H1 (cell line): Measurements from ENCODE around the gene CDH9. TPM values are rescaled to one million over a fixed set of nuclear protein-coding genes. Genes with fewer than 3 reads are reported as not detected.

Source experiments
- CTCF ChIA-PET: fragments of 300-600 bp; sonication (Branson Sonifier 250); formaldehyde crosslinking; loops from one replicate; lab custom pipeline; 2021; ENCODE audit not compliant: partially characterized antibody; lab: Charles Lee
- POLR2A ChIA-PET: fragments of 300-600 bp; sonication (Branson Sonifier 250); formaldehyde crosslinking; loops from one replicate; lab custom pipeline; 2021; ENCODE audit warnings: inconsistent platforms; ENCODE audit not compliant: partially characterized antibody; lab: Charles Lee
- DNase-seq, 2 experiments: peaks; one replicate each; pipeline versions ENCODE4 v3.0.0 to v3.0.0-alpha.2; 2010 to 2022; ENCODE audit warnings: low spot score in 2 of 2, low read depth in 1 of 2, mixed read lengths in 1 of 2
- FAIRE-seq: peaks from 2 replicates; lab custom pipeline; 2011; peaks lifted over from hg19 to GRCh38; lab: Jason Lieb, UNC
- H2AFZ ChIP-seq: 2 replicates; pipeline ENCODE4 v1.8.1; 2012; ENCODE audit warnings: low read length, inconsistent platforms
- H2AK5ac ChIP-seq: 2 replicates; pipeline ENCODE4 v1.6.1; 2013; ENCODE audit warnings: low read depth, low read length
- H2BK120ac ChIP-seq: replicated peaks from 2 replicates; pipeline ENCODE3; 2013; ENCODE audit warnings: low read depth, low read length, inconsistent platforms
- H2BK12ac ChIP-seq: 2 replicates; pipeline ENCODE4 v1.6.1; 2013; ENCODE audit warnings: low read depth, low read length
- H2BK15ac ChIP-seq: 2 replicates; pipeline ENCODE4 v1.6.1; 2013; ENCODE audit warnings: low read length
- H2BK20ac ChIP-seq: 2 replicates; pipeline ENCODE4 v1.6.1; 2013; ENCODE audit warnings: low read length
- H2BK5ac ChIP-seq: 2 replicates; pipeline ENCODE4 v1.6.1; 2013; ENCODE audit warnings: low read depth, low read length
- H3K14ac ChIP-seq: 2 replicates; pipeline ENCODE4 v1.6.1; 2013; ENCODE audit warnings: inconsistent platforms; ENCODE audit not compliant: insufficient read length
- H3K18ac ChIP-seq: 2 replicates; pipeline ENCODE4 v1.6.1; 2013; ENCODE audit warnings: low read length; ENCODE audit errors: extremely low read depth
- H3K23ac ChIP-seq: 2 replicates; pipeline ENCODE4 v1.6.1; 2013; ENCODE audit warnings: inconsistent platforms; ENCODE audit not compliant: insufficient read length
- H3K23me2 ChIP-seq: 2 replicates; pipeline ENCODE4 v1.6.1; 2013; ENCODE audit warnings: low read depth, low read length
- H3K27ac ChIP-seq: 2 replicates; pipeline ENCODE4 v1.6.1; 2011; ENCODE audit warnings: low read depth, low read length, inconsistent platforms
- H3K27me3 ChIP-seq, 4 experiments: replicated peaks in 1 of 4; 1 replicate in 1 of 4; 2 replicates in 3 of 4; pipeline versions ENCODE4 v1.6.1 to v1.8.1; 2011 to 2013; ENCODE audit warnings: low read length in 3 of 4, mild to moderate bottlenecking in 3 of 4, inconsistent platforms in 2 of 4, mixed read lengths in 2 of 4, moderate library complexity in 1 of 4; ENCODE audit not compliant: control insufficient read depth in 3 of 4, insufficient read depth in 3 of 4; ENCODE audit errors: extremely low read depth in 1 of 4
- H3K36me3 ChIP-seq, 4 experiments: 2 replicates each; pipeline versions ENCODE4 v1.6.1 to v1.8.1; 2011 to 2013; ENCODE audit warnings: mild to moderate bottlenecking in 4 of 4, low read length in 3 of 4, moderate library complexity in 2 of 4, control low read depth in 1 of 4, inconsistent platforms in 1 of 4; ENCODE audit not compliant: insufficient read depth in 4 of 4, control insufficient read depth in 2 of 4
- H3K4ac ChIP-seq: replicated peaks from 2 replicates; pipeline ENCODE3; 2013; ENCODE audit warnings: low read length, low read depth, mixed read lengths, inconsistent platforms; ENCODE audit not compliant: insufficient read length
- H3K4me1 ChIP-seq, 4 experiments: replicated peaks in 1 of 4; 1 replicate in 1 of 4; 2 replicates in 3 of 4; pipeline versions ENCODE4 v1.6.1 to v1.8.1; 2011 to 2013; ENCODE audit warnings: low read length in 3 of 4, inconsistent platforms in 2 of 4, mixed read lengths in 1 of 4; ENCODE audit not compliant: insufficient read depth in 4 of 4, control insufficient read depth in 3 of 4
- H3K4me2 ChIP-seq, 2 experiments: 2 replicates each; pipeline versions ENCODE4 v1.6.1 to v1.8.1; 2011 to 2013; ENCODE audit warnings: low read depth in 2 of 2, low read length in 2 of 2, control low read depth in 1 of 2, inconsistent platforms in 1 of 2, mild to moderate bottlenecking in 1 of 2; ENCODE audit not compliant: insufficient read depth in 1 of 2
- H3K4me3 ChIP-seq, 4 experiments: fragments of 200-600, 300-600 bp in 1 of 4; sonication (generic), shearing (Covaris generic), sonication (Bioruptor Twin) in 1 of 4; 2 replicates each; pipeline versions ENCODE4 v1.5.1 to v1.8.1; 2011 to 2016; ENCODE audit warnings: low read length in 4 of 4, low read depth in 3 of 4, control low read depth in 2 of 4, inconsistent platforms in 2 of 4, mild to moderate bottlenecking in 2 of 4, mixed read lengths in 1 of 4, moderate library complexity in 1 of 4; ENCODE audit not compliant: insufficient read depth in 2 of 4; ENCODE audit errors: extremely low read depth in 1 of 4
- H3K56ac ChIP-seq: replicated peaks from 2 replicates; pipeline ENCODE3; 2013; ENCODE audit warnings: low read depth, mild to moderate bottlenecking, mixed read lengths, low read length, inconsistent platforms; ENCODE audit not compliant: insufficient read length
- H3K79me1 ChIP-seq: 2 replicates; pipeline ENCODE4 v1.6.1; 2013; ENCODE audit warnings: low read depth, low read length, control low read depth
- H3K79me2 ChIP-seq, 2 experiments: 2 replicates each; pipeline versions ENCODE4 v1.6.1 to v1.8.1; 2012 to 2013; ENCODE audit warnings: low read length in 2 of 2, mild to moderate bottlenecking in 2 of 2, inconsistent platforms in 1 of 2; ENCODE audit not compliant: insufficient read depth in 2 of 2, control insufficient read depth in 1 of 2
- H3K9ac ChIP-seq, 4 experiments: replicated peaks in 1 of 4; 1 replicate in 1 of 4; 2 replicates in 3 of 4; pipeline versions ENCODE4 v1.6.1 to v1.8.1; 2011 to 2013; ENCODE audit warnings: low read depth in 3 of 4, low read length in 3 of 4, control low read depth in 2 of 4, mild to moderate bottlenecking in 2 of 4, moderate library complexity in 2 of 4, inconsistent platforms in 1 of 4; ENCODE audit errors: extremely low read depth in 1 of 4
- H3K9me3 ChIP-seq, 2 experiments: 2 replicates each; pipeline versions ENCODE4 v1.6.1 to v1.8.1; 2012 to 2013; ENCODE audit warnings: mild to moderate bottlenecking in 2 of 2, moderate library complexity in 2 of 2, control low read depth in 1 of 2, inconsistent platforms in 1 of 2, low read depth in 1 of 2, low read length in 1 of 2, mixed read lengths in 1 of 2; ENCODE audit not compliant: insufficient read depth in 2 of 2
- H4K20me1 ChIP-seq, 2 experiments: replicated peaks in 1 of 2; 2 replicates each; pipeline versions ENCODE3 to v1.8.1; 2011 to 2013; ENCODE audit warnings: inconsistent platforms in 2 of 2, low read length in 2 of 2, mild to moderate bottlenecking in 1 of 2; ENCODE audit not compliant: insufficient read depth in 2 of 2, control insufficient read depth in 1 of 2
- H4K5ac ChIP-seq: 2 replicates; pipeline ENCODE4 v1.6.1; 2013; ENCODE audit warnings: low read length, low read depth, mixed read lengths, inconsistent platforms; ENCODE audit not compliant: insufficient read length
- H4K8ac ChIP-seq: 2 replicates; pipeline ENCODE4 v1.8.0; 2013; ENCODE audit warnings: mild to moderate bottlenecking, moderate library complexity, low read length, inconsistent platforms; ENCODE audit not compliant: insufficient read depth; ENCODE audit errors: extremely low read depth
- H4K91ac ChIP-seq: replicated peaks from 2 replicates; pipeline ENCODE3; 2013; ENCODE audit warnings: low read length, mixed read lengths, inconsistent platforms; ENCODE audit not compliant: insufficient read length
- CBX5 ChIP-seq: fragments of 300-800, 300-1000 bp; sonication (generic); IDR thresholded peaks from 2 replicates; pipeline ENCODE4 v1.7.1; 2016; ENCODE audit warnings: antibody characterized with exemption, low read length, low read depth
- CHD1 ChIP-seq: IDR thresholded peaks from 2 replicates; pipeline ENCODE4 v1.6.1; 2012; ENCODE audit warnings: low read depth, low read length, improper control_type of control experiment
- EP300 ChIP-seq, 2 experiments: IDR thresholded peaks; 1 replicate in 1 of 2; 2 replicates in 1 of 2; pipeline ENCODE4 v1.6.1; 2011 to 2012; ENCODE audit warnings: low read depth in 2 of 2, low read length in 2 of 2, mild to moderate bottlenecking in 2 of 2, borderline replicate concordance in 1 of 2, inconsistent platforms in 1 of 2, moderate library complexity in 1 of 2
- KDM1A ChIP-seq: fragments of 200-600, 300-600 bp; sonication (generic); IDR thresholded peaks from 2 replicates; pipeline ENCODE4 v1.7.1; 2016; ENCODE audit warnings: mild to moderate bottlenecking, low read length, borderline replicate concordance
- MAFK ChIP-seq: IDR thresholded peaks from 2 replicates; pipeline ENCODE4 v1.6.1; 2012; ENCODE audit warnings: low read depth, mild to moderate bottlenecking, improper control_type of control experiment, low read length
- RBBP5 ChIP-seq: IDR thresholded peaks from 2 replicates; pipeline ENCODE4 v1.7.1; 2012; ENCODE audit warnings: low read depth, mild to moderate bottlenecking, inconsistent platforms, low read length, moderate library complexity, borderline replicate concordance
- TAF7 ChIP-seq: optimal IDR thresholded peaks from 2 replicates; pipeline ENCODE3; 2011; ENCODE audit warnings: low read depth, mild to moderate bottlenecking, inconsistent platforms, low read length, moderate library complexity, borderline replicate concordance
- WGBS, 2 experiments: shearing (Covaris generic) in 1 of 2; methylation state at CpG; one replicate each; pipeline versions ENCODE4 v1.1.6 to v1.1.7; 2013 to 2015; ENCODE audit warnings: low lambda C conversion rate in 2 of 2, mixed read lengths in 2 of 2, inconsistent platforms in 1 of 2, low coverage in 1 of 2, missing lambda C conversion rate in 1 of 2; ENCODE audit not compliant: insufficient replicate concordance in 2 of 2, insufficient coverage in 1 of 2, insufficient read length in 1 of 2; ENCODE audit errors: extremely low coverage in 1 of 2, missing lambda C conversion rate in 1 of 2; 5-methylcytosine and 5-hydroxymethylcytosine counted together
- polyA plus RNA-seq, 7 experiments: library from polyadenylated mRNA; depleted of rRNA in 3 of 7; stranded (reverse) in 5 of 7; unstranded in 2 of 7; fragments of >200 nt in 5 of 7; fragments of 200-250 nt in 2 of 7; gene quantifications; 1 replicate in 5 of 7; 2 replicates in 1 of 7; 4 replicates in 1 of 7; pipeline versions ENCODE4 v1.2.1 to v1.2.3, GENCODE V29; 2011 to 2013; ENCODE audit warnings: missing spikeins in 2 of 7, mixed read lengths in 2 of 7
- total RNA-seq: library from RNA; stranded (reverse); fragmentation: NEBNext Ultra II Directional; extraction: Animal tissue kit (Norgen Biotek cat#: 25700); gene quantifications from 2 replicates; pipeline ENCODE4 v1.2.1, GENCODE V29; 2021
- TF ChIP-seq, protein P1 (sequence below): IDR thresholded peaks from 2 replicates; pipeline ENCODE4 v1.6.1; 2011; ENCODE audit warnings: low read depth, mild to moderate bottlenecking, low read length; ENCODE audit not compliant: insufficient read depth

Gene CDH9
- total and polyA plus RNA-seq, 2 of the 8 experiments (the other 6 are each of a cell fraction or from before 2014, with no cell fraction given), result 0.54 to 1.0 TPM

DNA sequence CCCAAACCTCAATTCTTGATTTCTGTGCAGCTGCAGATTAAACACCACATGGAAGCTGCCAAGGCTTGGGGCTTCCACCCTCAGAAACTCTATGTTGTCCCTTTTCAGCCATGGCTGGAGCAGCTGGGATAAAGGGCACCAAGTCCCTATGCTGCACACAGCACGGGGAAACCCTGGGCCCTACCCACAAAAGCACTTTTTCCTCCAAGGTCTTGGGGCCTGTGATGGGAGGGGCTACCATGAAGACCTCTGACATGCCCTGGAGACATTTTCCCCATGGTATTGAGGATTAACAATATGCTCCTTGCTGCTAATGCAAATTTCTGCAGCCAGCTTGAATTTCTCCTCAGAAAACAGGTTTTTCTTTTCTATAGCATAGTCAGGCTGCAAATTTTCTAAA is 41.8 kb upstream of the CDH9 start:
- Histone ChIP-seq H3K23me2 (no peaks in the 10 kb centered on the region), H3K56ac (no peak overlapping the region), H3K9ac (no peak overlapping the region), H3K27me3 (no peaks in the 10 kb centered on the region), H2AK5ac (no peak overlapping the region), H2BK15ac (no peak overlapping the region), H3K36me3 (peaks cover 0 to 2% (median 0%) of the 10 kb centered on the region in 4 experiments; a peak in 1 of 8 replicates), H4K8ac (no peak overlapping the region), H3K23ac (no peak overlapping the region), H4K20me1 (no peaks in the 10 kb centered on the region), H3K79me2 (no peaks in the 10 kb centered on the region), H3K79me1 (no peaks in the 10 kb centered on the region), H2AFZ (no peak overlapping the region), H3K9me3 (peaks cover 10 to 12% of the 10 kb centered on the region in 2 experiments), H2BK5ac (no peak overlapping the region), H4K91ac (no peak overlapping the region), H2BK20ac (no peak overlapping the region), H2BK12ac (no peak overlapping the region), H2BK120ac (no peak overlapping the region), H3K18ac (no peak overlapping the region), H3K4me2 (no peak overlapping the region), H3K4me1 (peaks cover 0 to 6% (median 0%) of the 10 kb centered on the region in 4 experiments; a peak in 1 of 7 replicates), H3K4ac (no peak overlapping the region), H3K14ac (no peak overlapping the region), H3K4me3 (no peak overlapping the region), H4K5ac (no peak overlapping the region), H3K27ac (no peak overlapping the region)
- POLR2A ChIA-PET, result no interaction called here
- FAIRE-seq, result no peak
- WGBS, 2 experiments, result 74% methylated on average over 1 of the region's 1 CpG; no CpG with 5 or more reads in 1 of the 2 experiments
- DNase-seq, result no peak
- no peak for TF ChIP-seq TAF7
- no peak for TF ChIP-seq EP300 (IDR thresholded peaks at IDR 0.05; ENCODE audit: borderline replicate concordance in 1 of 2, low read depth in 2 of 2, low read length in 2 of 2)
- no peak for TF ChIP-seq MAFK
- no peak for TF ChIP-seq CBX5
- TF ChIP-seq, protein P1, sequence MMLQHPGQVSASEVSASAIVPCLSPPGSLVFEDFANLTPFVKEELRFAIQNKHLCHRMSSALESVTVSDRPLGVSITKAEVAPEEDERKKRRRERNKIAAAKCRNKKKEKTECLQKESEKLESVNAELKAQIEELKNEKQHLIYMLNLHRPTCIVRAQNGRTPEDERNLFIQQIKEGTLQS, result no peak
- TF ChIP-seq KDM1A, result no peak
- no peak for TF ChIP-seq CHD1
- TF ChIP-seq RBBP5, result no peak
- CTCF ChIA-PET, result interaction anchor here (1.4 kb wide), 1 partner anchor 13 kb away, joined by 3 read pairs; no protein-coding TSS in a partner anchor
